ENCODE measurements around the gene POLDIP2.

DNA sequence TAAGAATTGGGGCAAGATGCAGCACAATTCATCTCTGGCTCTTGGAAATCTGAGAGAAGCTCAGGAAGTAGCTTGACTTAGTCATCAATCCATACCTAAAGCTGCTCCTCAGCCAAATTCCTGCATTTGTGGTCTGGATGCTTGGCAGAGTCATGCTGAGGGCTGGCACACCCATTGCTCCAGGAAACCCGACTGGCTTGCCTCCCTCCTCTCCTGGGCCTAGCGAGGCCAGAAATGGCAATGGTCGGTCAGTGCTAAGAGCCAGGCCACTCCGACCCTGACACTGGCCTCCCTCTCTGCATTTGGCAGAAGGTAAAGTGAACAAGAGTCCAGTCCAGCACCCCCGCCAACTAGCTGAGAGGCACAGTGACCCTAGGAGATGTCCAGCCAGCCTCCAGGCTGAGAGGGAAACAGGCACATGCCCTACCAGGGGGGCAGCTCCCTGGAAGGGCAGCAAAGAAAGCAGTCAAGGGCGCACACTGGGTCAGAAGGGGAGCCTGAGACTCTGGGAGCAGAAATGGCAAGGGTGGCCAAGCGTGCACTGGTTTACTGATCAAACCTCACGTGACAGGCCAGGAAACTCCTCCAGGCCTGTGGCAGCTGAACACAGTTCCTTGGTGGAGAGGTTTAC lies 10.0 kb downstream of the POLDIP2 start:
- no peak for TF ChIP-seq POLR2A (IDR thresholded peaks at IDR 0.05)
- TF ChIP-seq, protein P1, sequence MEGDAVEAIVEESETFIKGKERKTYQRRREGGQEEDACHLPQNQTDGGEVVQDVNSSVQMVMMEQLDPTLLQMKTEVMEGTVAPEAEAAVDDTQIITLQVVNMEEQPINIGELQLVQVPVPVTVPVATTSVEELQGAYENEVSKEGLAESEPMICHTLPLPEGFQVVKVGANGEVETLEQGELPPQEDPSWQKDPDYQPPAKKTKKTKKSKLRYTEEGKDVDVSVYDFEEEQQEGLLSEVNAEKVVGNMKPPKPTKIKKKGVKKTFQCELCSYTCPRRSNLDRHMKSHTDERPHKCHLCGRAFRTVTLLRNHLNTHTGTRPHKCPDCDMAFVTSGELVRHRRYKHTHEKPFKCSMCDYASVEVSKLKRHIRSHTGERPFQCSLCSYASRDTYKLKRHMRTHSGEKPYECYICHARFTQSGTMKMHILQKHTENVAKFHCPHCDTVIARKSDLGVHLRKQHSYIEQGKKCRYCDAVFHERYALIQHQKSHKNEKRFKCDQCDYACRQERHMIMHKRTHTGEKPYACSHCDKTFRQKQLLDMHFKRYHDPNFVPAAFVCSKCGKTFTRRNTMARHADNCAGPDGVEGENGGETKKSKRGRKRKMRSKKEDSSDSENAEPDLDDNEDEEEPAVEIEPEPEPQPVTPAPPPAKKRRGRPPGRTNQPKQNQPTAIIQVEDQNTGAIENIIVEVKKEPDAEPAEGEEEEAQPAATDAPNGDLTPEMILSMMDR (IDR thresholded peaks at IDR 0.05): no peak
- TF ChIP-seq POLR2AphosphoS5 (IDR thresholded peaks at IDR 0.05): no peak
